ENCODE data around the gene TIFAB.

DNA sequence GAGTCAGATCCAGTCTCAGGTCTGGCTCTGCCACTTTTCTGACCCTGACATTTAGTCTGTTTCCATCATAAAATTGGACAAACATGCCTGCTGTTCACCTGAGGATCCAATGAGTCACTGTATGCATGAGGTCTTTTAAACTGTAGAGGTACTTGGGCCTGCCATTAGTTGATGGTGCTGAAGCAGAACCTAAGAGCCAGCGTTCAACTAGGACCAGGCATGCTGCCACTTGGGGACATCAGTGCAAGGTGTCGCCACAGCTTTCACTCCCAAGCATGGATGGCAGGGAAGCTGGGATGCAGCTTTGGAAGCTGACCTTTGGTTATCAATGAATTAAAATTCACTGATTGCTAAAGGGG, 46.5 kb upstream of the TIFAB start:
- TF ChIP-seq, protein P1, sequence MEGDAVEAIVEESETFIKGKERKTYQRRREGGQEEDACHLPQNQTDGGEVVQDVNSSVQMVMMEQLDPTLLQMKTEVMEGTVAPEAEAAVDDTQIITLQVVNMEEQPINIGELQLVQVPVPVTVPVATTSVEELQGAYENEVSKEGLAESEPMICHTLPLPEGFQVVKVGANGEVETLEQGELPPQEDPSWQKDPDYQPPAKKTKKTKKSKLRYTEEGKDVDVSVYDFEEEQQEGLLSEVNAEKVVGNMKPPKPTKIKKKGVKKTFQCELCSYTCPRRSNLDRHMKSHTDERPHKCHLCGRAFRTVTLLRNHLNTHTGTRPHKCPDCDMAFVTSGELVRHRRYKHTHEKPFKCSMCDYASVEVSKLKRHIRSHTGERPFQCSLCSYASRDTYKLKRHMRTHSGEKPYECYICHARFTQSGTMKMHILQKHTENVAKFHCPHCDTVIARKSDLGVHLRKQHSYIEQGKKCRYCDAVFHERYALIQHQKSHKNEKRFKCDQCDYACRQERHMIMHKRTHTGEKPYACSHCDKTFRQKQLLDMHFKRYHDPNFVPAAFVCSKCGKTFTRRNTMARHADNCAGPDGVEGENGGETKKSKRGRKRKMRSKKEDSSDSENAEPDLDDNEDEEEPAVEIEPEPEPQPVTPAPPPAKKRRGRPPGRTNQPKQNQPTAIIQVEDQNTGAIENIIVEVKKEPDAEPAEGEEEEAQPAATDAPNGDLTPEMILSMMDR (IDR thresholded peaks at IDR 0.05): no peak
- TF ChIP-seq, protein P2, sequence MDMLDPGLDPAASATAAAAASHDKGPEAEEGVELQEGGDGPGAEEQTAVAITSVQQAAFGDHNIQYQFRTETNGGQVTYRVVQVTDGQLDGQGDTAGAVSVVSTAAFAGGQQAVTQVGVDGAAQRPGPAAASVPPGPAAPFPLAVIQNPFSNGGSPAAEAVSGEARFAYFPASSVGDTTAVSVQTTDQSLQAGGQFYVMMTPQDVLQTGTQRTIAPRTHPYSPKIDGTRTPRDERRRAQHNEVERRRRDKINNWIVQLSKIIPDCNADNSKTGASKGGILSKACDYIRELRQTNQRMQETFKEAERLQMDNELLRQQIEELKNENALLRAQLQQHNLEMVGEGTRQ (IDR thresholded peaks at IDR 0.05): no peak
- TF ChIP-seq RNF2 (IDR thresholded peaks at IDR 0.05; ENCODE audit: borderline replicate concordance, low read depth) (no peak), BHLHE40 (IDR thresholded peaks at IDR 0.05; ENCODE audit: low read depth, low read length) (no peak), POLR2AphosphoS2 (conservative IDR thresholded peaks at IDR 0.05; ENCODE audit: low read length) (no peak), JUNB (IDR thresholded peaks at IDR 0.05) (no peak), POLR2A (IDR thresholded peaks at IDR 0.05; ENCODE audit: low read length) (no peak), NFE2L2 (conservative IDR thresholded peaks at IDR 0.05; ENCODE audit: low read length) (no peak)
- TF ChIP-seq, protein P3, sequence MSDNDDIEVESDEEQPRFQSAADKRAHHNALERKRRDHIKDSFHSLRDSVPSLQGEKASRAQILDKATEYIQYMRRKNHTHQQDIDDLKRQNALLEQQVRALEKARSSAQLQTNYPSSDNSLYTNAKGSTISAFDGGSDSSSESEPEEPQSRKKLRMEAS (IDR thresholded peaks at IDR 0.05): no peak
- TF ChIP-seq, protein P4, sequence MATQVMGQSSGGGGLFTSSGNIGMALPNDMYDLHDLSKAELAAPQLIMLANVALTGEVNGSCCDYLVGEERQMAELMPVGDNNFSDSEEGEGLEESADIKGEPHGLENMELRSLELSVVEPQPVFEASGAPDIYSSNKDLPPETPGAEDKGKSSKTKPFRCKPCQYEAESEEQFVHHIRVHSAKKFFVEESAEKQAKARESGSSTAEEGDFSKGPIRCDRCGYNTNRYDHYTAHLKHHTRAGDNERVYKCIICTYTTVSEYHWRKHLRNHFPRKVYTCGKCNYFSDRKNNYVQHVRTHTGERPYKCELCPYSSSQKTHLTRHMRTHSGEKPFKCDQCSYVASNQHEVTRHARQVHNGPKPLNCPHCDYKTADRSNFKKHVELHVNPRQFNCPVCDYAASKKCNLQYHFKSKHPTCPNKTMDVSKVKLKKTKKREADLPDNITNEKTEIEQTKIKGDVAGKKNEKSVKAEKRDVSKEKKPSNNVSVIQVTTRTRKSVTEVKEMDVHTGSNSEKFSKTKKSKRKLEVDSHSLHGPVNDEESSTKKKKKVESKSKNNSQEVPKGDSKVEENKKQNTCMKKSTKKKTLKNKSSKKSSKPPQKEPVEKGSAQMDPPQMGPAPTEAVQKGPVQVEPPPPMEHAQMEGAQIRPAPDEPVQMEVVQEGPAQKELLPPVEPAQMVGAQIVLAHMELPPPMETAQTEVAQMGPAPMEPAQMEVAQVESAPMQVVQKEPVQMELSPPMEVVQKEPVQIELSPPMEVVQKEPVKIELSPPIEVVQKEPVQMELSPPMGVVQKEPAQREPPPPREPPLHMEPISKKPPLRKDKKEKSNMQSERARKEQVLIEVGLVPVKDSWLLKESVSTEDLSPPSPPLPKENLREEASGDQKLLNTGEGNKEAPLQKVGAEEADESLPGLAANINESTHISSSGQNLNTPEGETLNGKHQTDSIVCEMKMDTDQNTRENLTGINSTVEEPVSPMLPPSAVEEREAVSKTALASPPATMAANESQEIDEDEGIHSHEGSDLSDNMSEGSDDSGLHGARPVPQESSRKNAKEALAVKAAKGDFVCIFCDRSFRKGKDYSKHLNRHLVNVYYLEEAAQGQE (IDR thresholded peaks at IDR 0.05): no peak
